NCI-H146 treated with DMSO at 0.1 percent for 48 hours (cell line): ENCODE data around the gene CES5A.
"Not testable (repeated sequence)": the region's sequence is repeated elsewhere in the genome, so short reads cannot be mapped to it uniquely, and the experiment has no call there.

Source experiments
- DNase-seq: peaks from one replicate; lab custom pipeline; 2025; ENCODE audit not compliant: unreplicated experiment; lab: John Stamatoyannopoulos, UW

The CES5A gene

GRCh38 chr16:55888546-55888945 is 13.4 kb upstream of the CES5A start:
- DNase-seq = no peak

GRCh38 chr16:55876854-55877253 is 1.7 kb upstream of the CES5A start:
- no peak for DNase-seq

GRCh38 chr16:55873122-55873521 is 2.1 kb downstream of the CES5A start:
- no peak for DNase-seq

GRCh38 chr16:55872130-55872529 is 3.0 kb downstream of the CES5A start:
- no peak for DNase-seq

GRCh38 chr16:55871411-55872038 is 3.6 kb downstream of the CES5A start:
- DNase-seq = no peak

- no peak for DNase-seq
These were observed 6.2 kb downstream of the CES5A start for GRCh38 chr16:55868980-55869379.

- no peak for DNase-seq
These were observed 7.0 kb downstream of the CES5A start for GRCh38 chr16:55868137-55868536.

- DNase-seq = no peak
These were observed 13.9 kb downstream of the CES5A start for GRCh38 chr16:55861288-55861687.

GRCh38 chr16:55857650-55858049 is 17.5 kb downstream of the CES5A start:
- DNase-seq = not testable (repeated sequence)

- no peak for DNase-seq
These were observed 18.2 kb downstream of the CES5A start for GRCh38 chr16:55856950-55857349.

GRCh38 chr16:55853114-55853513 is 22.1 kb downstream of the CES5A start:
- DNase-seq = no peak

GRCh38 chr16:55849536-55849935 is 25.6 kb downstream of the CES5A start:
- no peak for DNase-seq

GRCh38 chr16:55846598-55847346 is 28.4 kb downstream of the CES5A start:
- no peak for DNase-seq

- no peak for DNase-seq
These were observed 32.1 kb downstream of the CES5A start for GRCh38 chr16:55843105-55843395.

GRCh38 chr16:55842369-55843104 is 32.6 kb downstream of the CES5A start:
- DNase-seq = no peak

GRCh38 chr16:55839115-55839514 is 36.1 kb downstream of the CES5A start:
- DNase-seq = no peak

- DNase-seq = no peak
These were observed 39.0 kb downstream of the CES5A start for GRCh38 chr16:55836158-55836611.

GRCh38 chr16:55835581-55835980 is 39.6 kb downstream of the CES5A start:
- DNase-seq = no peak

GRCh38 chr16:55835173-55835572 is 40.0 kb downstream of the CES5A start:
- DNase-seq = not testable (repeated sequence)

GRCh38 chr16:55834049-55834448 is 41.1 kb downstream of the CES5A start:
- DNase-seq = no peak

GRCh38 chr16:55832773-55833691 is 42.1 kb downstream of the CES5A start, which contains the start of gene CES1:
CES1 (minus strand) TSS chr16:55833096; CDS start chr16:55833055, 41 bp downstream.
- no peak for DNase-seq
